ENCODE data around the gene SLC11A2.
"Not testable (repeated sequence)": the region's sequence is repeated elsewhere in the genome, so short reads cannot be mapped to it uniquely, and the experiment has no call there.

SLC11A2 gene

DNA sequence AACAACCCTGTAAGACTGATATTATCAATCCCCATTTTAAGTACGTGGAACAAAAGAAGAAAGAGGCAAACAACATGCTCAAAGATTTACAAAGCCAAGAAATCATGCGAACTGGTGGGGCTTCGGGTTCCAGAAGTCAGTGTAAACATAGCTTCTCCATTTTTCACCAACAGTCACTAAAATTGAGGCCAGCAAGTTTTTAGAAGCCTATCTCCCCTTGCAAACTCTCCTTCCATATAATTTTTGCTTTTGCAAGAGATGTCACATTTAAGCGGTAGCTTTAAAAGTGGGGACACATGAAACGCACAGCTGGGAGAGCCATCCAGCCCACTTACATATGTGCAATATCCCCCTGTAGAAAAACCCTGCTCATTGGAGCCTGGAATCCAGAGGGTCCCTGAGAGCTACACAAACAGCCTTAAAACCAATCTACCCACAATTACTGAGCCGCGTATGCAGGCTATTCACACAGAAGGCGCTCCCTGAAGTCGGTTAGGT is 797 bp downstream of the SLC11A2 start:
- DNase-seq, result no peak

DNA sequence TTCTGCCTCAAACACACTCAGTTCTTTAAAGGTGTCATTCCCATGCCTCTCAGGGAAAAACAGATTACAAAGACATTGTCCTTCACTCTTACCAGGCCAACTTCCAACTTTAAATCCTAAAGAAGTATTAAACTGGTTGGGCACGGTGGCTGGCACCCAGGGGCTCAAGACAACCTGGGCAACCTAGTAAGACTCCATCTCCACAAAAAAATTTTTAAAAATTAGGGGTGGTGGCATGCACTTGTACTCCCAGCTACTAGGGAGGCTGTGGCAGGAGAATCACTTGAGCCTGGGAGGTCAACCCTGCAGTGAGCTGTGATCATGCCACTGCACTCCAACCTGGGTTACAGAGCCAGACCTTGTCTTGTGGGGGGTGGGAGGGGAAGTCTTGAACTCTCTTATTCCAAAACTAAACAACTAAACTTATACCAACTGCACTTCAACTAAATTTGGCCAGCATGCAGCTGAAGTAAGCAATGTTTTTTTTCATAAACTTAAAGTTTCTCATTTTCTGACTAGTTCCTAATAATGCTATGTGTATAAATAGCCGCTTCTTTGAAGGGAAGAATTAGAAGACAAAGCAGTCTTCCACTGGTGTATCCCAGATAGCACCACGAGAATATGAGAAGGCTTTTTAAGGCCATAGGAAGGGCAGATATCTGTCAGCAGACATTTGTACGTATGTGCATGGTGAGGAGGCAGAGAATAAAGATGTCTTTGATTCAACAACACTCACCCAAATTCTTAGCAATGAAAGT is 2.4 kb downstream of the SLC11A2 start:
- DNase-seq, result no peak

DNA sequence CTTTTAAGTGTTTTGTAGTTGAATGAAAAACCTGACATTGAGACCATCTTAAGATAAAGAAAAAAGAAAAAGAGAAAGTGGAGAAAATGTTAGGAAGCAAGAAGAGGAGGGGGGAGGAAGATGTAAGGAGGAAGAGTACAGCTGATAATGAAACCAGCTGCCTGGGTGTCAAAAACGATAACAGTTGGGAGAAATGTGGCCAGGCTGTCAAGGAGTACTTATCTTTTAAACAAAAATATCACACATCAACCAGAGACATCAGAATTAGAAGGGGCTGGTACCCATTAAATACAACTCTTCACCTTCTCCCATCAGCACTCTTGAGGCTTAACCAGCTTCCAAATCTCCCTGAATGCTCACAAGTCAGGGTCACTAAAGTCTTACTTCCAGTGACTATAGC is 4.5 kb downstream of the SLC11A2 start:
- DNase-seq, result no peak

DNA sequence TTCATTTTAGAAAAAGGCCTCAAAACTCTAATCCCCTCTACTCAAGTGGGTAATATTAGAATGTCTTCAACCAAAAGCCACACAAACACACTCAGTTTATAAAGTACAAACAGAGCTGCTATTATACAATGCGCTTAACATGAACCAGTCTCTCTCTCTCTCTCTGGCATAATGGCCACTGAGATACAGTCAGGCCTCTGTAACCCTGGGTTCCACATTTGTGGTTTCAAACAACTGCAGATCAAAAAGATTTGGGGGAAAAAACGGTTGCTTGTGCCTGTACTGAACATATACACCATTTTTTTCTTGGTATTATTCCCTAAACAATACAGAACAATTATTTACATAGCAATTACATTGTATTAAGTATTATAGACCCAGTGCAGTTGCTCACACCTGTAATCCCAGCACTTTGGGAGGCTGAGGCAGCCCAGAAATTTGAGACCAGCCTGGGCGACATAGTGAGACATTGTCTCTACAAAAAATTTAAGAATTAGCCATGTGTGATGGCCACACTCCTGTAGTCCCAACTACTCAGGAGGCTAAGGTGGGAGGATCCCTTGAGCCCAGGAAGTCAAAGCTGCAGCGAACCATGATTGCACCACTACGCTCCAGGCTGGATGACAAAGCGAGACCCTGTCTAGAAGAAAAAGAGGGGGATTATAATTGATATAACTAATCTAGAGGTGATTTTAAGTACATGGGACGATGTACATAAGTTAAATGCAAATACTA is 5.6 kb downstream of the SLC11A2 start:
- DNase-seq, result no peak

DNA sequence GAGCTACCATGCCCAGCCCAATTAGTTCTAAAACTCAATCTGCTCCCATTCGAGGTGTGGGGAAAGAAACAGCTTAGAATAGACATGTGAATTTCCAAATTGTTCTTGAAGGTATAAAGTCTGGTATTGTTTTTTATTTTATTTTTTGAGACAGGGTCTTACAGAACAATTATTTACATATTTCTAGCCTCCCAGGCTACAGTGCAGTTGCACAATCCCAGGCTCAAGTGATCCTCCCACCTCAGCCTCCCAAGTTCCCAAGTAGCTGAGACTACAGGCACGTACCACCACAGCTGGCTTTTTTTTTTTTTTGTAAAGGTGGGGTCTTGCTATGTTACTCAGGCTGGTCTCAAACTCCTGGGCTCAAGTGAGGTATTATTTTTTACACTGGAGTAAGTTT is 6.3 kb downstream of the SLC11A2 start:
- no peak for DNase-seq

DNA sequence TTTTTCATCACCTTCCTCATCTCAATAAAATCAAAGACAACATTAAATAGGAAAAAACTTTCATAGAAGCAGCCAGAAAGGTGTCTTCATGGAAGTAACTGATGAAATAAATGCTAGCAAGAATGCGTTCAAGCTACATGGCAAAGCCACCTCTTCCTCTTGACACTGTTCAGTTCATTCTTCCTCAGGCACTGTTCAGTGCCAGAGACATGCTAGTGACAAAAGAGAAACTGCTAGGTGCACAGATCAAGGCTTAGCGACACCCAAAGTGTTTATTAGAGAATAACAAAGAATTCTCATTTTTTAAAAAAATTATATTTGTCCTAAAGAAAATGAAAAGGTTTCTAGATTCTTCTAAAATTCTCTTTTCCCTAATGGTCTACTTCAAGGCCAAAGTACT is 7.2 kb downstream of the SLC11A2 start:
- DNase-seq, result no peak

DNA sequence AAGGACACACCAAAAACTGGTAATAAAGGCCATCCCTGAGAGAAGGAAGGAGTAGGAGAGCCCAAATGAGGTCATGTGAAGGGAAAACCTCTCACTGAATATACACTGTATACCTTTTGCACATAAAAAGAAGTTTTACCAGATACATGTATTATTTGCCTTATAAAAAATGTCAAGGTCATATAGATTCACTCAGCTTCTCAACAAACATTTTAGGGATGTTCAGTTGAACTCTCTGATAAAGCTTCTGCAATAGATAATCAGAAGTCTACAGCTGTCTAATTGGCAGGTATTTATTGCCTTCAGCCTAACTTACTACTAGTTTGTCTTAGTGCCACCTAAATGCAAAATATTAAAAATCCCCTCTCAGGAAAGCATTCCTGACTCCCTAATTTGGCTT is 8.7 kb downstream of the SLC11A2 start:
- DNase-seq, result no peak

DNA sequence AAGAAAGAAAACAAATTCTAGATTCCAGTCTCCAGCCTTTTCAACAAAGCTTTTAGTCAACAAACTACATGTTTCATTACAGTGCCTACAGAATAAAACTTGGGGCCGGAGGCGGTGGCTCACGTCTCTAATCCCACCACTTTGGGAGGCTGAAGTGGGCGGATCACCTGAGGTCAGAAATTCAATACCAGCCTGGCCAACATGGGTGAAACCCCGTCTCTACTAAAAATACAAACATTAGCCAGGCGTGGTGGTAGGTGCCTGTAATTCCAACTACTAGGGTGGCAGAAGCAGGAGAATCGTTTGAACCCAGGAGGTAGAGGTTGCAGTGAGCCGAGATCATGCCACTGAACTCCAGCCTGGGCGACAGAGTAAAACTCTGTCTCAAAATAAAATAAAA is 11.7 kb downstream of the SLC11A2 start:
- DNase-seq, result not testable (repeated sequence)

DNA sequence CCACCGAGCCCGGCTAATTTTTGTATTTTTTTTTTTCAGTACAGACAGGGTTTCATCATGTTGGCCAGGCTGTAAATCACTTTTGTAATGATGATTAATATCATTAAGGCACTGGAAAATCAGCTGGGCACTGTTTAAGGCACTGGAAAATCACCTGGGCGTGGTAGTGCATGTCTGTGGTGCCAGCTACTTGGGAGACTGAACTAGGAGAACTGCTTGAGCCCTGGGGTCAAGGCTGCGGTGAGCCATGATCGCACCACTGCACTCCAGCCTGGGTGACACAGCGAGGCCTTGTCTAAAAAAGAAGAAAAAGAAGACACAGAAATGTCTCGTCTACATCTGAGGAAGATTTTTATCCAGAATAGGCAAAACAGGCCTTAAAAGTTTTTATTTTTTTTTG is 12.7 kb downstream of the SLC11A2 start:
- no peak for DNase-seq

DNA sequence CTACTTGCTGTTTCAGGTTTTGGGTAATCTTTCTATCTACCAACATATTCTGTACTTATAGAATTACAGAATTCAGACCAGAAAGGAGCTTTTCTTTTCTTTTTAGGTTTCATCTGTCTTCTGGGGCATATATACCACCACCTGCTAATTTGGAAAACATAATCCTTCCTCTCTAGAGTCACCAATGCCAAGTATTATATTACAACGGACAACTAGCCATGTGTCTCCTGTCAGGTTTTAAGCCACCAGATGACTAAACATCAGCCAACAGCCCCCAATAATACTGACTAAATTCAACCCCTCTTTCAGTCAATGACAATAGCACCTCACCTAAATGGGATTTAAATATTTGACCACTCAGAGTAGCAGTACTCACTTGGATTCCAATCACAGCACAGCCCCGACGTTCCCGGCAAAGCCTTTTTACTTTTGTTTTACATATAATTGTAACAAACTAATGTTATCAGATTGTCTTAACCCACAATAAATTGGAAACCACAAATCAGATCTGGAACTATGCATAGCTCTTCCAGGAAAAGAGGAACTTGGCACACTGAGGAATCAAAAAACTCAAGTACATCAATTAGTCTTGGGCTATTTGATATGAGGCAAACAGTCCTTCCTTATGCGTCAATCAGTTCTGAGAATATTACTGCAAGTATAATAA is 13.5 kb downstream of the SLC11A2 start:
- no peak for DNase-seq

DNA sequence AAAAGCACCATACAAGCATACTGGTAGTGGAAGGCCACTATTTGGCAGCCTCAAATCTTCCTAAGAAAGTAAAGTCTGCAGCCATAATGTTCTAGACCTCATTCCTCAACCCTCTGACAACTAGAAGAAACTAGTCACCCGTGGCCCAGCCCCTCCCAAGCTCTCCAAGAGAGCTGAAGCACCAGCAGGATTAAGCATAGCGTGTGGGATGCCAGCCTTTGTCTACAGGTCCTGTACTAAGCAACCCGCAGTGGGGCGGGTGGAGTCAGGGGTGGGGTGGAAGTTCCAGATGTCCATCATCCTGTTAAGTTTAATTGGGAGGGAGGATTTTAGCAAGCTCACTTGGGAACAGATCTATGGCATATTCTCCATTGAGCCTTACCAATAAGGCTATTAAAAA is 14.2 kb downstream of the SLC11A2 start:
- DNase-seq, result no peak

DNA sequence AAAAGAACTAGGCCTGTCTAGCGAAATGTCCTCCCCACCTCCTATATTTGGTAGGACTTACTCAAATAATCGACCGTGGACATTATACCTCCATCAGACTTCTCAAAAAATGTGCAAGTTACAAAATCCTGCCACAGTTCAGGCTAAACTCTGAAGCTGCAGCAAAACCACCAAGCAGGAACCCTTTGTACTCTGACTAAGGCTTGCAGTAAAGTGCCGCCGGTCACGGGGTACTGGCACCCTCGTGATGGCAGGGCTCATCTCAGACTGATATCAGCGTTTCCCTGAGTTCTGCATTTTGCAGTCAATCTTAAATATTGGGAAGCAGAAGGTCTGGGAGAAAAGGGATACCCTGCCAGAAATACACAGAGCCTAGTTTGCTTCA is 17.1 kb downstream of the SLC11A2 start:
- no peak for DNase-seq

DNA sequence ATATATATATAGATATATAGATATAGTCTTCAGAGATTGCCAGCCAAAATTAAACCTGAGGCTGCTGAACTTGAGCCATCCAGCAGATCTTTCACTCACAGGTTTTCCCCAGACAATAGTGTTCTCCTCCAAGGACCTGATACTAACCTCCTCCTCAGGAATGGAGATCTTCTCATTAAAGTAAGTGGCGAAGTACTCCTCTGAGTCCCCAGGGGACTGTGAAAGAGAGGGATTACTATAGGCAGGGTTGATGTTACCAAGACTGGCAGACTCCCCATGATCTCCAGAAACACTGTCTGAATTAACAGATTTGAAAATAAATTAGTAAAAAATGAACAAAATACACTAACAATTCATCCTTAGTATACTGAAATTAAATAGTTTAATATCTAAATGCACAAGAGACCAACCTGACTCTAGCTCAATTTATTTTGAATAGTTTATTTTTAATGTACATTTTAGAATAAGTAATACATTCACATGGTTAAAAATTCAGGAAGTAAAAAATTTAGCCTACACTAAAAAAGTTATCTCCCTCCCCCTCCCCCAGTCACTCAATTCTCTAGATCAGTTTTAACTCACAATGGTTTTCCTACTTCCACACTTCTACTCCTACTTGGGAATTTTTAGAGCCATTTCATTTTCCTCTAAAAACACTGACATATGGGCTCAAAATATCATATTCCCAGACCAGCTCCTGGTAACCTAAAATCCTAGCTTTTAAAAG is 17.7 kb downstream of the SLC11A2 start:
- DNase-seq, result no peak

DNA sequence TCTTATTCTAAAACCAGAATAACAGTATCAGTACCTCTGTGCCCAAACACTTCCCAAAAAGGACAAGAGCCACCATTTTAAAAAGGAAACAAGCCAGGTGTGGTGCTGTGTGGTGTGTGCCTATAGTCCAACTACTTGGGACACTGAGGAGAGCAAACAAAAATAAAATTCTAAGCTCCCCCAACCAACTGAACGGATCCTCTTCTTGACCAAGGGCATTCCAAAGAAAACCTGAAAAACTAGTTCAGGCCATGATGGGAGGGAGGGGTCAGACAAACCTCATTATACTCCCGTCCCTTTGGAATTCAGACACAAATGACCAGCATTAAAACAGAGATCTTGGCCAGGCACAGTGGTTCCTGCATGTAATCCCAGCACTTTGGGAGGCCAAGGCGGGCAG is 20.5 kb downstream of the SLC11A2 start:
- DNase-seq, result no peak

DNA sequence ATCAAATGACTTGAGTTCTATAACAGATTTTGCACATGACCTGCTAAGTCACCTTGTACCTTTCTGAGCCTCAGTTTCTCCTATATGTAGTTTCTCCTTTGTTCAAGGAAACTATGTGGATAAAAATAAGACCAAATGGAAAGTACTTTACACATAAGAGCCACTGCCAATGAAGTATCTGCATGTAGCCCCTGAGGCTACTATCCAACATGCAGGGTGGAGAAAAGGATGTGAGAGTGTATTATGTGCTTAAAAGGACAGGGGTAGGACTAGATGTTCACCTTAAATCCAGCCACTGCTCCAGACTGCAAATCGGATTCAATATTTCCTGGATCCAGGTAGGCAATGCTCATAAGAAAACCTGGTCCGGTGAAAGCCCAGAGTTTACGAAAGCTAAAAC is 21.2 kb downstream of the SLC11A2 start:
- no peak for DNase-seq

DNA sequence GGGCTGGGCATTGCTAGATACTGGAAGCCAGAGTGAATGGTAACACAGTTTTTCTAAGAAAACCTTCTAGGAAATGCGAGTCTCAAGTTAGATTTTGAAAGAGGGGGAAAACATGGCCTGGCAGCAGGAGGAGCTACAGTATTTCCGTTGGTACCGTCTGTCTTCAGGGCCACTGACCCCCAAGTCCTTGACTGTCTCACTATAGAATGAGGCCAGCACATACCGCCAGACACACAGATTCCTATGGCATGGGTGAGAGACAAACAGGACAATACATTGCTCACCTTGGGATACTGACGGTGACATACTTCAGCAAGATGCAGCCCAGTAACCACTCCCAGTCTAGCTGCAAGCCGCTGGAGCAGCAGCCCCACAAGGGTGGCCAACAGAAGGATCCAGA is 21.7 kb downstream of the SLC11A2 start:
- DNase-seq, result no peak

DNA sequence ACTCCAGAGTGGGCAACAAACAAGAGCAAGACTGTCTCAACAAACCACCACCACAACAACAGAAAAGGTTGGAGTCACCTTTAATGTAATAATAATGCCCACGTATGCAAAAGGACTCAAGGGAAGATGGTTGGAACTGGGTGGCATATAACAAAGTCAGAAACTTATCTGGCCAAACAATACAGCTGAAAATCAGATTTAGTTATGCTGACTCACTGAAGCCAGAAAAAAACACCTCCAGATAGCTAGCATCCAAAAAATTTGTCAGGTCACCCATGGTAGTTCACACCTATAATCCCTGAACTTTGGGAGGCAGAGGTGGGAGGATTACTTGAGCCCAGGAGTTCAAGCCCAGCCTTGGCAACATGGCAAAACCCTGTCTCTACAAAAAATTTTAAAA is 24.4 kb downstream of the SLC11A2 start:
- DNase-seq, result no peak

DNA sequence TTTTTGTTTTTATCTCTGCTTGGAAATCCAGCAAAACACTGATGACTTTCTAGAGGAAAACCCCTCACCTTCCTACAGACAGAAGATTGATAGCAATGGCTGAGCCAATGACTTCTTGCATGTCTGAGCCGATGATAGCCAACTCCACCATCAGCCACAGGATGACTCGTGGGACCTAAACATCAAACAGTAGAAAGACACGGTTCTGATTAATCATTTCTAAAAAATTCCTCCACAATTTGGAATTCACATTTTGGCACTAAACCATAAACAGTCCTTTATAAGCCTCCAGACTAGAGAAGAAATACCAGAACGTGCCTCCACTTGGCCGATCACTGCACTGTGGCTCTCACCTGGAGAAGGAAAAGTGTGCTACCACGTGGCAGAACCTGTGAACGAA is 25.9 kb downstream of the SLC11A2 start:
- no peak for DNase-seq

DNA sequence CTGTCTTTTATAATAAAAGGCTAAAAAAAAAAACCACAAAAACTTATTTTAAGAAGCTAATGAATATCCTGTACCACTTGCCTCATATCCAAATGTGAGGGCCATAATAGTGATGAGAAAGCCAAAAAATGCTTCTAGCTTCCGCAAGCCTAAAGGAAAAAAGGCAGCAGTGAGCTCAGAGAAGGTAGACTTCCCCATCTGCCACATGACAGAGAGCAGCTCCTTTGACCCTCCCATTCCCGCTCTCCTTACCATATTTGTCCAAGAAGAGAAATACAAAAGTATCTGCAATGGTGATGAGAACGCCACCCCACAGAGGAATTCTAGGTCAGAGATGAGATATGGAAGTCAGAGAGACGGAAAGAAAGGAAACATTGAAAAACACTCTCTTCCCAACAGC is 27.1 kb downstream of the SLC11A2 start:
- no peak for DNase-seq

DNA sequence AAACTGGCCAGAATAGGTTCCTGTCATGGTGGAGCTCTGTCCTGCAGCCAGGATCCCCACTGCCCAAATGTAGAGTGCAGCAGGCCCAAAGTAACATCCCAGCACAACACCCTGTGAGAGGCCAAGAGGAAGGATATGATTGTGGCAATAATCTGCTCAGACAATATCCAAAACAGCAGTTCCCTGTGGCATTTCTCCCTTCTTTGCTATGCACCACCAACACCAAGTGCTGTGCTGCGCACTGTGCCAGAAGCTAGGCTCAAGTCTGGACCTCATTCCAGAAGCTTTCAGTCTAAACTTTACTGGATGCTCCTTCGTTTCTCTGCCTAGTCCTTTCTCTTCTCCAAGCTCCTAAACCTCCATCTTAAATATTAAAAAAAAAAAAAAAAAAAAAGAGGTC is 33.4 kb downstream of the SLC11A2 start:
- DNase-seq, result no peak

DNA sequence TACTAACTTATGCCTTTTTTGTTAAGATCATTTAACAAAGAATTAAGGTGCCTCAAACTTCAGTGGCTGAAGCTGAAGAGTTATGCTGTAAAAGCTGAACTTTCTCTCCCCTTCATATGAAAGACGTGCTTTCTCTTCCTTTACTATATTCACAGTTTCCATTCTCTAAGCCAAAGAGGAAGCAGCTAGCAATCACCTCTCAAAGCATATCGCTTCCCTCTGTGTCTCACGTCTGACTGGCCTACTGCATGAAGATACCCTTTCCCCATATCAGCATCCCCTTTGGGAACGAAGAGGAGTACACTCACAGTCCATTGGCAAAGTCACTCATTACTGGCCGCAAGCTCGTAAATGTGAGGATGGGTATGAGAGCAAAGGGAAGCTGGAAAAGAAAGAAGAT is 34.9 kb downstream of the SLC11A2 start:
- no peak for DNase-seq

DNA sequence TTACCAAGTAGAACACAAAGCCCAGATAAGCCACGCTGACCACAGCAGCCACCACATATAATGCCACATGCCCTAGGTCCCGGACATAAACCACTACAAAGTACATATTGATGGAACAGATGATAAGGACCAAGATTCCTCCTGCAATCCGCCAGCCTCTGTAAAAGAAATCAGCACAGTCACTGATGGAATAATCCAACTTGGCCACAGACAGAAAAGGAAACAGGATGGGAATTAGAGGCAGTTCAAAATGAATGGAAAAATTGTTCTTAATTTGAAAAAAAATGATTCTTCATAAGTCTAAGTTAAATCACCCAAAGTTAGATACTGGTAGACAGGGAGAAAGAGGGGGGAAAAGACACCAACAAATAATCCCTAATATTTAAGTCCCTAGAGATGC is 35.4 kb downstream of the SLC11A2 start:
- DNase-seq, result no peak

DNA sequence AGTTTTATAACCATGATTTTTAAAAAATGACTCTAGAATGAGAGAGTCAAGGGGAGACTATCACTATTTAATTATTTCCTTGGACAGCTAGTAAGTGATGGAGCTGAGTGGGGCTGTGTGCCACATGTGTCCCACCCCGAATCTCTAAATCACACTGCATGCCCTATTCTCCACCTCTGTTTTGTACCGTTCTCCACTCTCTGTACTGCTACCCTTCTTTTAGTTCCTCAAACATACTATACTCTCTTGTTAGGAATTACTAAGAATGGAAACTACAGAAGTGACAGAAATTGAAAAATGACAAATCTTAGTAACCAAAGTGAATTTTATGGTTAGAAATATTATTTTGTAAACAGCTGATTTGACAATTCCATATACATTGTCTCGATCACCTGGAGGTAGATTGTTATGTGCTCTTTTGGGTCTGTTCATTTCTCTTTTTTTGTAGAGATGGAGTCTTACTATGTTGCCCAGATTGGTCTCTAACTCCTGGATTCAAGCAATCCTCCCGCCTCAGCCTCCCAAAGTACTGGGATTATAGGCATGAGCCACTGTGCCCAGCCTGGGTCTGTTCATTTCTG is 35.9 kb downstream of the SLC11A2 start:
- DNase-seq, result no peak

All from activated gamma-delta T cell (primary cell).